ENCODE results near the gene TMPRSS7. TPM values are rescaled to one million over a fixed set of nuclear protein-coding genes. Genes with fewer than 3 reads are reported as not detected.
"Not testable (repeated sequence)": the region's sequence is repeated elsewhere in the genome, so short reads cannot be mapped to it uniquely, and the experiment has no call there.

The TMPRSS7 gene
- total RNA-seq, 1 donor from 2014 or later = under 0.01 TPM

DNA sequence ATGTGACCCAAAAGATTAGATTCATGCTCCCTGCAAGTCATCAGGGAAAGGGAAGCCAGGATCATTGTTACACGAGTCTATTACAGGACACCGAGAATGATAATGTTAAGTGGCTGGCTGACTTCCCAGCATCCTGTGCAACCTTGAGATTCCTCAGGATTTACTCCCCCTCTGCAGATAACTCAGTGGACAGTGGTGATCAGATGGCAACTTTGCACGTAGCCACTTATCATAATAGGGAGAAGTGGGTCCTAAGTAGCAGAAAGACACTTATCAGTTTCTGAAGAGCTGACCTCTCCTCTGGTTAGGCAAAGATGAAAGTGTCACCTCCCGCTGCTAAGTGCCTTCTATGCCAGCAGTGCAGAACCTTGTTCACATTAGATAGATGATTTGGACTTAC lies 6.7 kb upstream of the TMPRSS7 start:
- DNase-seq (ENCODE audit: low read depth) (no peak), FAIRE-seq (no peak)
- TF ChIP-seq, protein P1, sequence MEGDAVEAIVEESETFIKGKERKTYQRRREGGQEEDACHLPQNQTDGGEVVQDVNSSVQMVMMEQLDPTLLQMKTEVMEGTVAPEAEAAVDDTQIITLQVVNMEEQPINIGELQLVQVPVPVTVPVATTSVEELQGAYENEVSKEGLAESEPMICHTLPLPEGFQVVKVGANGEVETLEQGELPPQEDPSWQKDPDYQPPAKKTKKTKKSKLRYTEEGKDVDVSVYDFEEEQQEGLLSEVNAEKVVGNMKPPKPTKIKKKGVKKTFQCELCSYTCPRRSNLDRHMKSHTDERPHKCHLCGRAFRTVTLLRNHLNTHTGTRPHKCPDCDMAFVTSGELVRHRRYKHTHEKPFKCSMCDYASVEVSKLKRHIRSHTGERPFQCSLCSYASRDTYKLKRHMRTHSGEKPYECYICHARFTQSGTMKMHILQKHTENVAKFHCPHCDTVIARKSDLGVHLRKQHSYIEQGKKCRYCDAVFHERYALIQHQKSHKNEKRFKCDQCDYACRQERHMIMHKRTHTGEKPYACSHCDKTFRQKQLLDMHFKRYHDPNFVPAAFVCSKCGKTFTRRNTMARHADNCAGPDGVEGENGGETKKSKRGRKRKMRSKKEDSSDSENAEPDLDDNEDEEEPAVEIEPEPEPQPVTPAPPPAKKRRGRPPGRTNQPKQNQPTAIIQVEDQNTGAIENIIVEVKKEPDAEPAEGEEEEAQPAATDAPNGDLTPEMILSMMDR (IDR thresholded peaks at IDR 0.05; ENCODE audit: insufficient read depth, low read length, severe bottlenecking) = no peak
- Histone ChIP-seq H3K4me3 (ENCODE audit: low read depth, low read length) (no peak overlapping the region), H3K36me3 (ENCODE audit: control insufficient read depth, insufficient read depth, low read length) (no peaks in the 10 kb centered on the region), H3K27me3 (ENCODE audit: control insufficient read depth, insufficient read depth, low read length) (no peaks in the 10 kb centered on the region)

DNA sequence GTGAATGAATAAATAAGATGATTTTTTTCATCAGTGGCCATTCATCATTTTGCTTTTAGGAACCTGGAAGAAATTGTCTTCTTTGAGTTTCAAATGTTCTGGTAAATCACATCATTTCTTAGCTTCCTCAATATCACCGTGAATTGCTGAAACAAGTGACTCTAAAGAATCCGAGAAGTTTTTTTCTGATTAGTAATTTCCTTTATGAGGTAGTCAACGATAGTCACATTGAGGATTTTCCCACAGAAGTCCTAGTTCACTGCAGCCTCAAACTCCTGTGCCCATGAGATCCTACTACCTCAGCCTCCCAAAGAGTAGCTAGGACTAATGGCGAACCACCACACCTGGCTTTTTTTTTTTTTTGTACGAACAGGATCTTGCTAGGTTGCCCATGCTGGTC lies 3.6 kb upstream of the TMPRSS7 start:
- Histone ChIP-seq H3K27me3 (ENCODE audit: control insufficient read depth, insufficient read depth, low read length) (no peaks in the 10 kb centered on the region), H3K36me3 (ENCODE audit: control insufficient read depth, insufficient read depth, low read length) (no peaks in the 10 kb centered on the region), H3K4me3 (ENCODE audit: low read depth, low read length) (no peak overlapping the region)
- DNase-seq (ENCODE audit: low read depth) (no peak), FAIRE-seq (no peak)
- TF ChIP-seq, protein P1 (IDR thresholded peaks at IDR 0.05; ENCODE audit: insufficient read depth, low read length, severe bottlenecking) = no peak

DNA sequence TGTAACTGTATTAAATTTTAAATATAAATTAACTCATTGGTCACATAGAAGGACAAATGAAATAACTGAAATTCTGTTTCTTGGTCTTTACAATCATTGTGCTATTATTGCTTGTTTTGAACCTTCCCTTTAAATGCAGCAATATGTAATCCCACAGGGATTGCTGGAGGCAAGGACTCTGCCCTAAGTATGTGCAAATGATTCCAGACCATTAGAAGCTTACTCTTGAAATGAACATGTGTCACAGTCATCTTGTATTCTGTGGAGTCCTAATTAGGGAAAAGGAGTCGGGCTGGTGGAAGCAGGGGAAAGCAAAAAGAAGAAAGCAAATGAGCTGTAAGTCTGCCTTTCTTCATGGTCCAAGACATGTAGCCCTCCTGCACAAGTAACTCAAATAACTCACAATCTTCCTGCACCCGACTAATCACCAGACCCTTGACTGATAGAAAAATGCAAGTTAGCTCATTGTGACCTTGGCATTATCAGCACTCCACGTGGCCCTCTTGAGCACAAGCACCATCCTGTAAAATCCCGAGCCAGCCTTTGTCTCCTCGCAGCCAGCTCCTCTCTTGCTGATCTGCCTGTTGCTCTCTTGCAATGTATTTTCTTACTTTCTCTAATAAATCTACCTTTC lies 2.3 kb upstream of the TMPRSS7 start:
- TF ChIP-seq, protein P1 (IDR thresholded peaks at IDR 0.05; ENCODE audit: insufficient read depth, low read length, severe bottlenecking) = no peak
- no peak for FAIRE-seq
- Histone ChIP-seq H3K4me3 (ENCODE audit: low read depth, low read length) (no peak overlapping the region), H3K27me3 (ENCODE audit: control insufficient read depth, insufficient read depth, low read length) (no peaks in the 10 kb centered on the region), H3K36me3 (ENCODE audit: control insufficient read depth, insufficient read depth, low read length) (no peaks in the 10 kb centered on the region)
- DNase-seq (ENCODE audit: low read depth) = no peak

DNA sequence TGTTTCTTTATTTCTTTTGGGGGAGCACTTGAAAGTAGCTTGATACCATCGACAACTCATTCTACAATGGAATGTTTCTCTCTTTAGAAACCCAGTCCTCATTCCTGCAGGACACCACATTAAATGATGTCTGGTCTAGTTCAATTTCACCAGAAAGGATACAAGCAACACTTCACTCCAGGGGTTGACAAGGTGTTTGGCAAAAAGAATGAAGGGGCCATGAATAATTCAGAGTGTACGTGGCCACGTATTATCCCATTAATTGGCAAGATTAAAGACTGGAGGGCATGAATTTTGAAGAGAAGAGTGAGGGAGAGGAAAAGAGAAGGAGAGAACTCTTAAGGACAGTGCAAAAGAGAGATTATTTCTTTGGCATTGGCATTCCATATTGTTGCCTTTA lies 705 bp downstream of the TMPRSS7 start:
- no peak overlapping the region for H3K4me3 ChIP-seq (ENCODE audit: low read depth, low read length)
- TF ChIP-seq, protein P1 (IDR thresholded peaks at IDR 0.05; ENCODE audit: insufficient read depth, low read length, severe bottlenecking) = no peak
- H3K27me3 ChIP-seq (ENCODE audit: control insufficient read depth, insufficient read depth, low read length) = no peaks in the 10 kb centered on the region
- FAIRE-seq (no peak), DNase-seq (ENCODE audit: low read depth) (no peak)
- no peaks in the 10 kb centered on the region for H3K36me3 ChIP-seq (ENCODE audit: control insufficient read depth, insufficient read depth, low read length)

DNA sequence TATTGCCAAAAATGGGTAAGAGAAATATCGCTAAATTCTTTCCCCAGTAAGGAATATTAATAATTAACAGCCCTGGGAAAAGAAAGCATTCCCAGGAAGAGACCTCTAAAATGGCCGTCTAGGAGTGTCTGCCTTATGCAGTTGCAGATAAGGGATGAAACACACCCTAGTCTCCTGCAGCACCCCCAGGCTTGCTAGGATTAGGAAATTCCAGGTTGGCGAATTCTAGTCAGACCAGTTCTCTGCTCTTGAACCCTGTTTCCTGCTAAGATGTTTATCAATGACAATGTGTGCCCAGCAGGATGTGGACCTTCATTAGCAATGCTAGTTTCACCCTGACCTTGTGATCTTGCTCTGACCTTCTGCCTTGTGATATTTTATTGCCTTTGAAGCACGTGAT lies 2.7 kb downstream of the TMPRSS7 start:
- H3K27me3 ChIP-seq (ENCODE audit: control insufficient read depth, insufficient read depth, low read length); FAIRE-seq; DNase-seq (ENCODE audit: low read depth); H3K4me3 ChIP-seq (ENCODE audit: low read depth, low read length); H3K36me3 ChIP-seq (ENCODE audit: control insufficient read depth, insufficient read depth, low read length): not testable (repeated sequence)

DNA sequence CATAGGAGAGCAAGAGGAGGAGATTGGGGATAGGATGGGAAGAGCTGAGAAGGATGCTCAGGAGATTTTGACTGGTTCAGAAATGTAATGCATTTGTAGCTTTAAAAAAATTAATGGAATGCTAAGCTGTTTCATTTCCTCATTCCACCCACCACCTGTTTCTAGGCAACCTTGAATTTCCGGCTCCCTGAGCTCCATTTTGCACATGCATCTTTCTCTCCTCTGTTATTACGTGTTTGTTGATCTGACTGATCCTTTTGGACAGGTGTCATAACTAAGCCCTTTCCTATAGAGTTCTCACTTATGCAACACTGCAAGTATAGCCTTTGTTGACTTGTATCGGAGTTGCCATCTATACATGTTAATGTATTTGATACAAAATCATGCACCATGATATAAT lies 4.3 kb downstream of the TMPRSS7 start:
- H3K4me3 ChIP-seq (ENCODE audit: low read depth, low read length) = no peak overlapping the region
- DNase-seq (ENCODE audit: low read depth) (peak; percentile 91), FAIRE-seq (no peak)

More for the DNA sequence above, 4.3 kb downstream of the TMPRSS7 start:
- no peaks in the 10 kb centered on the region for H3K36me3 ChIP-seq (ENCODE audit: control insufficient read depth, insufficient read depth, low read length)
- H3K27me3 ChIP-seq (ENCODE audit: control insufficient read depth, insufficient read depth, low read length) = no peaks in the 10 kb centered on the region
- TF ChIP-seq, protein P1 (IDR thresholded peaks at IDR 0.05; ENCODE audit: insufficient read depth, low read length, severe bottlenecking) = no peak

Measured in bronchial epithelial cell (primary cell).